Measurements from ENCODE around the gene CMYA5.

- TF ChIP-seq POLR2A (IDR thresholded peaks at IDR 0.05; ENCODE audit: low read length) (no peak), GATA1 (IDR thresholded peaks at IDR 0.05; ENCODE audit: low read depth, low read length) (no peak)
These were observed 153.4 kb downstream of the CMYA5 start for GRCh38 chr5:79842991-79843390.

Data from erythroblast (primary cell).